Measurements from ENCODE around the gene SIRT2. TPM values are rescaled to one million over a fixed set of nuclear protein-coding genes. Genes with fewer than 3 reads are reported as not detected.
A peak's percentile ranks its signal among the peaks of the same experiment; 100 is the strongest.
"Not testable (repeated sequence)": the region's sequence is repeated elsewhere in the genome, so short reads cannot be mapped to it uniquely, and the experiment has no call there.

The SIRT2 gene
- 10 to 100 TPM; 41.7 to 48.1 TPM for total RNA-seq
- long read RNA-seq, donor 1, transcript SIRT2-204 (15 exons, 2,062 nt) = major isoform, 6 of 19 reads
- long read RNA-seq, donor 1, partial matches to known transcripts = 1 of 19 reads
- long read RNA-seq, donor 1, other reads (novel, unspliced or antisense) = 5 of 19 reads
- long read RNA-seq, donor 2, transcript SIRT2-204 (15 exons, 2,062 nt) = major isoform, 96 of 177 reads
- long read RNA-seq, donor 2, transcript SIRT2-201 (16 exons, 2,070 nt) = minor isoform, 56 of 177 reads
- long read RNA-seq, donor 2, partial matches to known transcripts = 3 of 177 reads
- long read RNA-seq, donor 2, other reads (novel, unspliced or antisense) = 21 of 177 reads

DNA sequence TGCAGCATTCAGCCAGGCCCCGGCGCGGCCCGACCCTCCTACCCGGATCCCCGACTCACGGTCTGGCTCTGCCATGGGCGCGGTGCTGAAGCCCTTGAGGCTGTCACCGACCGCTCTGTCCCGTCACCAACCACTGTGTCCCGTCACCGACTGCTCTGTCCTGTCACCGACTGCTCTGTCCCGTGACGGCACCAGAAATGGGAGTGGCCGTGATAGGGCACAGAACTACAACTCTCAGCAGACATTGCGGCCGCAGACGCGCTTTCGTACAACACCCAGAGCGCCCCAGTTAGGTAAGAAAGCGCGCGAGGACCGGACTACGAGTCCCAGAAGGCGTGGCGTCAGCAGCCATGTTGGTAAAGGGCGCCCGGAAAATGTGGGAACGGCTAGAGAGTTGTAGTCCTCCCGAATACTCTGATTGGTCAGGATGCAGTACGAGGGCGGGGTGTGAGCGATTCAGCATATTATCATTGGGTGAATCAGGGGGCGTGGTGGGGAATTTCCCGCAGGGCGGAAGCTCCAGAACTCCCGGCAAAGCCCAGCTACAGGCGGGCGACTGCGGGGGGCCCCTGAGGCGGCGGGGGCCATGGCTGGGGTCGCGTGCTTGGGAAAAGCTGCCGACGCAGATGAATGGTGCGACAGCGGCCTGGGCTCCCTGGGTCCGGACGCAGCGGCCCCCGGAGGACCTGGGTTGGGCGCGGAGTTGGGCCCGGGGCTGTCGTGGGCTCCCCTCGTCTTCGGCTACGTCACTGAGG, at the start of gene SIRT2, which contains the start of gene NFKBIB:
Gene SIRT2 (minus strand): TSS at position 172 of the 755 bp plus-strand sequence. CDS start 97 bp downstream, at position 75.
Gene NFKBIB (plus strand): TSS at position 523 of the 755 bp plus-strand sequence. CDS start 64 bp downstream, at position 587.
- peak; percentile 100 for DNase-seq (ENCODE audit: low spot score)
- intact Hi-C loops (cut with DNase I) = no loop called here

DNA sequence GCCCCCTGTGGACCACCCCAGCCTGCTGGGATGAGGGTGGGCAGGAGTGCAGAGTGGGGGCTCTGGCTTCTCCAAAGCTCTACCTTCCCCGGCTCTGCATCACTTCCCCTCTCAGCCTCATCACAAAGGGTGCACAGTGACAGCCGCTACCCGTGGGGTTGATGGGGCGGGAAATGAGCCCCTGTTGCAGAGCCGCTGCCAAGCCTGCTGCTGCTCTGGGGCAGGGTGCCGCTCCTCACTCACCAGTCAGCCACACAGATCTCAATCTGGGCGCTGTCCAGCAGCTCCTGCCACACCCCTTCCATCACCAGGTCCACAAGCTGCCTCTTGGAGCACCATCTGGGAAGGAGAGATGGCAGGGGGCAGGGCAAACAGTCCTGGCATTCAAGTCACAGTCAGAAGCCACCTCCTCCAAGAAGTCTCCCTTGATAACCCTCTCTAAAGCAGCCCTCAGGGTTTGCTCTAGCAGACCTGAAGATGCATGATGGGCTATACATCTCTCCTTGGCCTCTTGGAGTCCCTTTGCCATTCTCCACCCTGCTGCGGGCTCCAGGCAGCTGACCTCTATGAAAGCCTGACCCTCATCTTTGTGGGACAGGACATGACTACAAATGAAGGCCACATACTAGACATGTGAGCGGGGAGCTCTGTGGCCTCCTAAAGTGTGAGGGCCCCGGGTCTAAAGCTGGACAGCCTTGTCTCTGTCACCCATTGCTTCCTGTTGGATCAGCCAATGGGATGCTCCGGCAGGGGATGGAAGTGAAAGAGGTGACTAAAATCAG, 47.0 kb upstream of the SIRT2 start:
- peak; percentile 75 for DNase-seq (ENCODE audit: low spot score)
- intact Hi-C loops (cut with DNase I) = no loop called here

- DNase-seq (ENCODE audit: low spot score) = peak; percentile 46
- intact Hi-C loops (cut with DNase I) = no loop called here
These were observed 46.3 kb upstream of the SIRT2 start for GRCh38 chr19:38945562-38946228.

- intact Hi-C loops (cut with DNase I) = no loop called here
- peak; percentile 66 for DNase-seq (ENCODE audit: low spot score)
These were observed 45.6 kb upstream of the SIRT2 start for GRCh38 chr19:38944981-38945506.

- intact Hi-C loops (cut with DNase I) = no loop called here
- DNase-seq (ENCODE audit: low spot score) = peak; percentile 65
These were observed 43.2 kb upstream of the SIRT2 start for GRCh38 chr19:38942471-38943181.

GRCh38 chr19:38941979-38942378, 42.6 kb upstream of the SIRT2 start:
- no peak for DNase-seq (ENCODE audit: low spot score)
- intact Hi-C loops (cut with DNase I) = no loop called here

DNA sequence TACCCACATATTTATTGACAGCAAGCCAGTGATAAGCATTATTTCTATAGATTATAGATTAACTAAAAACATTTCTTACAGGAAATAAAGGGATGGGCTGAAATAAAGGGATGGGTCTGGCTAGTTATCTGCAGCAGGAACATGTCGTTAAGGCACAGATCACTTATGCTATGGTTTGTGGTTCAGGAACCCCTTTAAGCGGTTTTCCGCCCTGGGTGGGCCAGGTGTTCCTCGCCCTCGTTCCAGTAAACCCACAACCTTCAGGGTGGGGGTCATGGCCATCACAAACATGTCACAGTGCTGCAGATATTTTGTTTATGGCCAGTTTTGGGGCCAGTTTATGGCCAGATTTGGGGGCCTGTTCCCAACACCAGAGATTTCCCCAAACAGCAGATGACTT, 42.0 kb upstream of the SIRT2 start:
- intact Hi-C loops (cut with DNase I) = not testable (repeated sequence)
- peak; percentile 10 for DNase-seq (ENCODE audit: low spot score)

DNA sequence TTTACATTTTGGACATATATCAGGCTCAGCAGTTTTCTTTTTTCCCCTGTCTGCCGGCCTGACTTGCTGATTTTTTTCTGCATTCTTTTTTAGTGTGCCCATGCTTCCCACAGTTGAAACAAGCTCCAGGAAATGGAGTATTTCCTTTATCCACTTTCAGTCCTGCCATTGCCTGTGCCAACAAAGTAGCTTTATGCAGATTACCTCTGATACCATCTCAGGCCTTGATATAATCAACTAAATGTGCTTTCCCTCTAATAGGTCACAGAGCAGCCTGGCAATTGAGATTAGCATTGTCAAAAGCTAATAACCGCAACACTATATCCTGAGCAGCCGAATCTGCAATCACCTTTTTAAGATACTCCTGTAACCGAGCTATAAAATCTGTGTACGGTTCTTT, 40.5 kb upstream of the SIRT2 start:
- intact Hi-C loops (cut with DNase I) = no loop called here
- DNase-seq (ENCODE audit: low spot score) = no peak

DNA sequence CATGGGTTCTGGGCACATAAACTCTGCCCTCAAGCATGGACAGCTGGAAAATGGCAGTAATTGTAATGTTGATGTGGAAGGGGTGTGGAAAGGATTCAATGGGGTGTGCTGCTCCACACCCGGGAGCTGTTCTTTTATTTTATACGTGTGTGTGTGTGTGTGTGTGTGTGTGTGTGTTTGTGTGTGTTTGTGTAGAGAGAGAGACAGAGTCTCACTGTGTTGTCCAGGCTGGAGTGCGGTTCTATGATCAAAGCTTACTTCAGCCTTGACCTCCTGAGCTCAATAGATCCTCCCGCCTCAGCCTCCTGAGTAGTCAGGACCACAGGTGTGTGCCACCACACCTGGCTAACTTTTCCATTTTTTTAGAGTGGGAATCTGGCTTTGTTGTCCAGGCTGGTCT, 34.1 kb upstream of the SIRT2 start:
- intact Hi-C loops (cut with DNase I) = no loop called here
- peak; percentile 12 for DNase-seq (ENCODE audit: low spot score)

DNA sequence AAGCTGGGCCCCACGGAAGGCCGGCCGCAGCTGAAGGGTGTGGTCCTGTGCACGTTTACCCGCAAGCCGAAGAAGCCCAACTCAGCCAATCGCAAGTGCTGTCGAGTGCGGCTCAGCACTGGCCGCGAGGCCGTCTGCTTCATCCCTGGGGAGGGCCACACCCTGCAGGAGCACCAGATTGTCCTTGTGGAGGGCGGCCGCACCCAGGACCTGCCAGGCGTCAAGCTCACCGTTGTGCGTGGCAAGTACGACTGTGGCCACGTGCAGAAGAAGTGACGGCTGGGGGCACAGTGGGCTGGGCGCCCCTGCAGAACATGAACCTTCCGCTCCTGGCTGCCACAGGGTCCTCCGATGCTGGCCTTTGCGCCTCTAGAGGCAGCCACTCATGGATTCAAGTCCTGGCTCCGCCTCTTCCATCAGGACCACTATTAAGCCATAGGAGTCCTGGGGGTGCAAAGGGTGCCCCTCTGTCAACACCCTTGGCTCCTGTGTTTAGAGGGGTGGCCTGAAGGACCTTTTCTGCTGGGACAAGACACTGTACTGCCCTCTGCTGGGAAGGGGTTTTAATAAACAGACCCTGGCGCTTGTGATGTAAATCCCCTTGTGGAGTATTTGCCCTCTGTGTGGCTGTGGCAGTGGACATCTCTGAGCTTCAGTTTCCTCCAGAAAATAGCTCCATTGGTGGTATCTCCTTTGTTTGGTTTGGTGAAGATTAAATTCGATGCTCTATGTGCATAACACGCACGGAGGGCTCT, 33.2 kb upstream of the SIRT2 start:
- DNase-seq (ENCODE audit: low spot score) = peak; percentile 79
- intact Hi-C loops (cut with DNase I) = no loop called here

DNA sequence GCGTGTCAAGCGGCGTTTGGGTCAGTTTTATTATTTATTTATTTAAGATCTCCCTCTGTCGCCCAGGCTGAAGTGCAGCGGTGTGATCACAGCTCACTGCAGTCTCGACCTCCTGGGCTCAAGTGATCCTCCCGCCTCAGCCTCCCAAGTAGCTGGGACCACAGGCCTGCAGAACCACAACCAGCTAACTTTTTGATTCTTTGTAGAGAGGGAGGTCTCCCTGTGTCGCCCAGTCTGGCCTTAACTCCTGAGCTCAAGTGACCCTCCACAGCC, 32.0 kb upstream of the SIRT2 start:
- intact Hi-C loops (cut with DNase I) = no loop called here
- no peak for DNase-seq (ENCODE audit: low spot score)

- intact Hi-C loops (cut with DNase I) = no loop called here
These were observed 31.5 kb upstream of the SIRT2 start, which contains the start of gene MRPS12 for GRCh38 chr19:38930776-38931520. TSS of gene MRPS12 (plus strand) at chr19:38930944. CDS start at chr19:38931295, 351 bp downstream.

DNA sequence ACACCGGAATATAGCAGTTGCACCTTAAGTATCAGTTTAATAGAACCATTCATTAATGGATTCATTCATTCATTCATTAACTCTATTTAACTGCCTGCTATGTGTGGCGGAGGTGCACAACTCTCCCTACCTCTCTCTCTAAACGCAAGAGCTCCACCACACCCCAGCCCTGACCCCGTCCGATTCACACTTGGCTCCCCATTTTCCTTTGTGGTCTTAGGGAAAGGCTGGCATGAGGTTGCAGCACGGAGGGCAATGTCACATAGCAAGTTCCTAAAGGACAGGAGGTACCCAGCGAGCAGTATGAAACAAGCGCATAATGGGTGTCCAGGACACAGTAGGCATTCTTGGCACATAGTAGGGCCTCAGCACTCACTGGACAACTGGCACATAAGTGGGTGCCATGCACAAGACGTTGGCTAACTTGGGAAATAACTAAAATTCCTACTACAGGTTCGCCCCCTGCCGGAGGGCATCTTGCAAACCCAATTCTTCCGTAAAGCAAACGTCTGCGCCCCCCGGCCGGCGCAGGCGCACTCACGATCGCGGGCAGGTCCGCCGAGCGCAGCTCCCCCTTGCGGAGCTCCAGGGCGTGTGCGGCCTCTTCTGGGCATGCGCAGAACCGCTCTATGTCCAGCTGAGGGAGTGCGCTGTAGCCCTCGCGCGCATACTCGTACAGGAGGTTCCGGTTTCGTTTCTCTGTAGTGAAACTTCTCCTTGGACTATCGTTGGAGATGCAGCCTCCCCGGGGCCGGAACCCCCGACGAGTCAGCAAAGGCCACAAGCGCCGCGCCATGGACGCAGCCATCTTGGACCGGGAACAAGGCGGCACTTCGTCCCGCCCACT, 30.7 kb upstream of the SIRT2 start, which contains the start of gene SARS2:
Gene SARS2 (minus strand): TSS at position 835 of the 847 bp plus-strand sequence. CDS start 27 bp downstream, at position 808.
- DNase-seq (ENCODE audit: low spot score) = peak; percentile 98
- intact Hi-C loops (cut with DNase I) = no loop called here

More at GRCh38 chr19:38930776-38931520, 31.5 kb upstream of the SIRT2 start, which contains the start of gene MRPS12:
- DNase-seq (ENCODE audit: low spot score) = peak; percentile 99

- DNase-seq (ENCODE audit: low spot score) = no peak
- intact Hi-C loops (cut with DNase I) = no loop called here
These were observed 29.1 kb upstream of the SIRT2 start for GRCh38 chr19:38928391-38929001.

DNA sequence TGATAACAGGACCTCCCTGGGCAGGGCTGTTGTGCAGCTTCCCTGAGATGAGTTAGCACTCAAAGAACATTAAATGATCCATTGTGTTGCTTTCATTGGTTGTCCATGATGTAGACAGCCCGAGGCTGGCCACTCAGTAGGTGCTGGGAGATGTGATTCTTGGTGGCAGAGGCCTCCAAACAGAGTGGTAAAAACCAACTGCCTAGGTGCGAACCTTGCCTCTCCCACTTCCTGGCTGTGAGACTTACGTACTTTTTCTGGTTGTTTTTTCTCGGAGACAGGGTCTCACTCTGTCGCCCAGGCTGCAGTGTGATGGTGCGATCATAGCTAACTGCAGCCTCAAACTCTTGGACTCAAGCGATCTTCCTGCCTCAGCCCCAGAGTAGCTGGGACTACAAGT, 25.0 kb upstream of the SIRT2 start:
- intact Hi-C loops (cut with DNase I) = loop anchor here in 1 of 2 donors (5.0 kb wide), 1 partner anchor 878 kb away; no protein-coding TSS in a partner anchor
- peak; percentile 28 for DNase-seq (ENCODE audit: low spot score)
